ENCODE results near the gene ATP7B. TPM values are rescaled to one million over a fixed set of nuclear protein-coding genes. Genes with fewer than 3 reads are reported as not detected.

The ATP7B gene
- total and polyA plus RNA-seq, 7 donors = 0.60 to 8.1 (median 5.0) TPM

DNA sequence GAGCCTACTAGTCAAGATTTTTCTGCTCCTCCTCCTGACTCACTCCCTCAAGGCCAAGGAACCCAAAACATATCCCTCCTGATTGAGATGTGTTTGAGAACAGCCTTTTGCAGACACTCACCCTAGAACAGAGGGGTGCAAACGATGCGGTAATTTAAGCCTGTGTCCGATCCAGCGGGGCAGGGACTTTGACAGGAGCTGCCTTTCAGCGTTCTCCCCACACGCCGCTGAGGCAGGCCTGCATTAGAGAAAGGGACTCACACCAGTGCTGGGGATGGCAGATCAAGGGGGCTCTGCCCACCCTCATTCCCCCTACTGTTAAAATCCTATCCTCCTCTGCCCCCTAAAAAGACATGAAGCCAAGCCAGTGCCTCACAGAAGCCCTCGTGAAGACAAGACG, 79.0 kb downstream of the ATP7B start:
- intact Hi-C loops (cut with DNase I) = loop anchor here (5.0 kb wide), 1 partner anchor 195 kb away; the partner anchor contains the start of gene NEK5
- Histone ChIP-seq H3K27me3 (no peaks in the 10 kb centered on the region), H3K4me1 (no peaks in the 10 kb centered on the region), H3K27ac (no peak overlapping the region), H3K36me3 (peaks cover 0 to 25% (median 0%) of the 10 kb centered on the region in 4 donors), H3K4me3 (no peak overlapping the region), H3K9me3 (no peaks in the 10 kb centered on the region)
- 96 to 97% methylated on average over 9 of the region's 9 CpGs for WGBS, 2 donors
- DNase-seq = no peak
- no peak for TF ChIP-seq EP300 (IDR thresholded peaks at IDR 0.05)
- TF ChIP-seq POLR2AphosphoS5 (IDR thresholded peaks at IDR 0.05) = no peak

DNA sequence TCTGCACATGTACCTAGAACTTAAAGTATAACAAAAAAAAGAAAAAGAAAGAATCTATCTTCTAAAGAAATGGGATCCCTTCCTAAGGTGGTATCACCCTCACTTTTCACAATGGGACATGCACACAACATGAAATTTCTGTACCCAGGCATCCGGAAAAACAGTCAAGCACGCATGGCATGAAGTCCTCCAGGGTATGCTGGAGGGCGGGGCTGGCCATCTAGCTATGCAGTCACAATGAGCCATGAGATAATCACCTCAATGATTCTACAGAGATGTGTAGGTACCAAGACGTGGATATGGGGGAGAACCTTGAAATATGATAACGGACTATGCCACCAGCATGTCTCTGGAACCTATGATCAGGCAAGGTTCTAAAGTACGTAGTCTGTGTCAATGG, 79.6 kb downstream of the ATP7B start:
- Histone ChIP-seq H3K27me3 (no peaks in the 10 kb centered on the region), H3K4me3 (no peak overlapping the region), H3K4me1 (no peaks in the 10 kb centered on the region), H3K9me3 (no peaks in the 10 kb centered on the region), H3K36me3 (peaks cover 0 to 25% (median 0%) of the 10 kb centered on the region in 4 donors), H3K27ac (no peak overlapping the region)
- TF ChIP-seq CTCF (IDR thresholded peaks at IDR 0.05) (no peak), EP300 (IDR thresholded peaks at IDR 0.05) (no peak), POLR2A (IDR thresholded peaks at IDR 0.05) (no peak), POLR2AphosphoS5 (IDR thresholded peaks at IDR 0.05) (no peak)
- 92 to 97% methylated on average over 6 of the region's 6 CpGs for WGBS, 2 donors
- intact Hi-C loops (cut with DNase I) = loop anchor here (5.0 kb wide), 1 partner anchor 196 kb away; the partner anchor contains the start of gene NEK5
- no peak for DNase-seq

DNA sequence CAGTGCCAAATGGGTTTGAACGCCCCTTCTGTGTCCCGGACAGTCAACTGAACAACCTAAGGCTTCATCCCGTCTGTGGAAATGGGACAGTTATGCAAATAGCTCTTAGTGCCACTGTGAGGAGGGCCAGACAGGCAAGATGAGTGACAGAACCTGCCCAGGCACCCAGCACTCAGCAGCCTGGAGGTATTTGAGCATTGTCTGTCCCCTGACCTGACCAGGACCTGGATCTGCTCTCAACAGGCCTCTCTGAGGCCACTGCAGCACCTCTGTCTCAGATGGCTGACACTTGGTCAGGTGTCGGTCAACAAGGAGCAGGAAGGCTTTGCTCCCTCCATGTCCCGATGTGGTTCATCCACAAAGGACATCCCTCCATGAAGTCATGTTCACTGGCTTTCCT, 81.6 kb downstream of the ATP7B start:
- Histone ChIP-seq H3K36me3 (peaks cover 0 to 22% (median 0%) of the 10 kb centered on the region in 4 donors), H3K9me3 (no peaks in the 10 kb centered on the region), H3K27ac (no peak overlapping the region), H3K4me3 (no peak overlapping the region), H3K4me1 (no peaks in the 10 kb centered on the region), H3K27me3 (no peaks in the 10 kb centered on the region)
- TF ChIP-seq POLR2AphosphoS5 (IDR thresholded peaks at IDR 0.05) (no peak), EP300 (IDR thresholded peaks at IDR 0.05) (no peak)
- intact Hi-C loops (cut with DNase I) = loop anchor here (5.0 kb wide), 1 partner anchor 198 kb away; the partner anchor contains the start of gene NEK5
- 91 to 93% methylated on average over 5 of the region's 5 CpGs for WGBS, 2 donors
- DNase-seq = no peak

GRCh38 chr13:51928231-51928630, 83.0 kb downstream of the ATP7B start:
- intact Hi-C loops (cut with DNase I) = no loop called here
- Histone ChIP-seq H3K4me3 (no peak overlapping the region), H3K27me3 (no peaks in the 10 kb centered on the region), H3K27ac (no peak overlapping the region), H3K4me1 (no peaks in the 10 kb centered on the region), H3K36me3 (peaks cover 0 to 10% (median 0%) of the 10 kb centered on the region in 4 donors), H3K9me3 (no peaks in the 10 kb centered on the region)
- WGBS, 2 donors = 90 to 92% methylated on average over 9 of the region's 9 CpGs
- TF ChIP-seq POLR2AphosphoS5 (IDR thresholded peaks at IDR 0.05) = no peak
- no peak for TF ChIP-seq EP300 (IDR thresholded peaks at IDR 0.05)
- TF ChIP-seq CTCF (IDR thresholded peaks at IDR 0.05) = no peak
- no peak for TF ChIP-seq POLR2A (IDR thresholded peaks at IDR 0.05)
- no peak for DNase-seq

GRCh38 chr13:51927129-51927528, 84.1 kb downstream of the ATP7B start:
- Histone ChIP-seq H3K27me3 (no peaks in the 10 kb centered on the region), H3K4me3 (no peak overlapping the region), H3K36me3 (peaks cover 0 to 16% (median 0%) of the 10 kb centered on the region in 4 donors), H3K9me3 (no peaks in the 10 kb centered on the region), H3K27ac (no peak overlapping the region), H3K4me1 (no peaks in the 10 kb centered on the region)
- TF ChIP-seq CTCF (IDR thresholded peaks at IDR 0.05) (no peak), POLR2A (IDR thresholded peaks at IDR 0.05) (no peak), POLR2AphosphoS5 (IDR thresholded peaks at IDR 0.05) (no peak), EP300 (IDR thresholded peaks at IDR 0.05) (no peak)
- no peak for DNase-seq
- WGBS, 2 donors = 86% methylated on average over 7 of the region's 7 CpGs
- intact Hi-C loops (cut with DNase I) = no loop called here

DNA sequence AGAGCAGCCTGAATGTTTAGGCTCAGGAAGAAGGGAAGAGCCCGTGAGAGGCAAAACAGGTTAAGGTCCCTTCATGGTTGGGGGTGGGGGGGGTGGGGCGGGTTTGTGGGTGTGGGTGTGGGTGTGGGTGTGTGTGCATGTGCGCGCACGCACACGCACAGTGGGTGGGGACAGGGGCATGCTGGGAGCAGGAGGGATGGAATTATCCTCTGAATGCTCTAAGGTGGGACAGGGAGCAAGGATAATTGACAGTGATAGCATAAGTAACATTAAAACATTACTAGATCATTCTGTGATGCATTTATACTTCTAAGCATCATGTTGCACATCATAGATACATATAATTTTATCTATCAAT, 84.7 kb downstream of the ATP7B start:
- WGBS, 2 donors = 88 to 92% methylated on average over 6 of the region's 6 CpGs
- intact Hi-C loops (cut with DNase I) = no loop called here
- H3K27me3 ChIP-seq = no peaks in the 10 kb centered on the region

More for the DNA sequence above, 84.7 kb downstream of the ATP7B start:
- Histone ChIP-seq H3K9me3 (no peaks in the 10 kb centered on the region), H3K27ac (no peak overlapping the region), H3K4me1 (no peaks in the 10 kb centered on the region), H3K36me3 (peaks cover 0 to 10% (median 0%) of the 10 kb centered on the region in 4 donors), H3K4me3 (no peak overlapping the region)
- DNase-seq = no peak
- TF ChIP-seq CTCF (IDR thresholded peaks at IDR 0.05) (no peak), EP300 (IDR thresholded peaks at IDR 0.05) (no peak), POLR2A (IDR thresholded peaks at IDR 0.05) (no peak), POLR2AphosphoS5 (IDR thresholded peaks at IDR 0.05) (no peak)
